IPS-NIHi7 (cell line): ENCODE results near the gene RAC3.

Experiments
- DNase-seq: peaks from one replicate; pipeline ENCODE4 v3.0.0; 2012; ENCODE audit warnings: mixed read lengths; ENCODE audit errors: extremely low spot score

Gene RAC3

GRCh38 chr17:82041144-82041814, 9.8 kb downstream of the RAC3 start:
- no peak for DNase-seq

DNA sequence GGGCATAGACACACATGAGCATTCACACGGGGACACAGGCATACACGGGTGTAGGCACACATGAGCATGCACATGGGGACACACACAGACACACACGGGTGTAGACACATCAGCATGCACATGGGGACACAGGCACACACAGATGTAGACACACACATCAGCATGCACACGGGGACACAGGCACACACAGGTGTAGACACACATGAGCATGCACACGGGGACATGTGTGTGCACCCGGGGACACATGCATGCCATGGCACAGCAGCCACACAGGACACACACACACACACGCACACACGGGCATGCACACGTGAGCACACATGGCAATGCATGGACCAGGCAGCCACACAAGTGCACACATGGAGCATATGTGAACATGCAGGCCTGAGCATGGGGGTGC, 11.2 kb downstream of the RAC3 start:
- no peak for DNase-seq

DNA sequence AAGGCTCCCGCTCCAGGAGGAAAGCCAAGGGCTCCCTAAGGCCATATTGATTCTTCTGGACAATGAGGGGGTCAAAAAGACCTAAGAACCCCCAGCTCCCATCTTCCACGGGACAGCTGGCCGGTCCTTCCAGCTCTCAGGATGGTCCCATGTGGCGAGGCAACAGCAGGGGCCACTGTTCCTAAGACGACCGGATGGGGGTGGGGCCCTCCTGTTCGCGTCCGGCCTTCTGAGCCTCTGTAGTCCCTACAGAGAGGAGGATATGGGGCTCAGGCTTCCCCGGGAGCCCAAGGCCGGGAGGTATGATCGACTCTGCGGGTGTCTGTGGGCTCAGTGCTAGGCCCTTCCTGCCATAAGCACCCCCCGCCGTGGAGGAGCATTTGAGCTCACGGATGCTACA, 12.0 kb downstream of the RAC3 start:
- no peak for DNase-seq

DNA sequence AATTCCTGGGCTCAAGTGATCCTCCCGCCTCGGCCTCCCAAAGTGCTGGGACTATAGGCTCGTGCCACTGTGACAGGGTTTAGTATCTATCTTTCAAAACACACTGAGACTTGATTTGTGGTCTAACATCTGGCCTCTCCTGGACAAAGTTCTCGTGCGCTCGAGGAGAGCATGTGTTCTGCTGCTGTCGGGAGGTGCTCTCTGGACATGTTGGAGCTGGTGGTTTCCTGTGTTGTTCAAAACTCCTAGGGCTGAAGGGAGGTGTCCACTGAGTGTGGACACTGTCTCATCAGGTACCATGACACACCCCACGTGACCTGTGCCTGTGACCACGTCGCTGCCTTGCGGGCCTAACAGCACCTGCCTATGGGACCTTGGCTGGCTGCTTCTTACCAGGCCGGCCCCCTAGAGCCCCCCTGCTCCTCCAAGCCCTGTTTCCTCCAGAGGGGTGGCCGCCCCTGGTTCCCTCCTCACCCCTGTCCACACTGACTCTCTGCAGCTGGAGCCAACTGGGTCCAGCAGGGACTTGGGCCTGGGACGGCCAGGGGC, 14.5 kb downstream of the RAC3 start:
- no peak for DNase-seq

GRCh38 chr17:82046903-82047302, 15.4 kb downstream of the RAC3 start:
- no peak for DNase-seq

DNA sequence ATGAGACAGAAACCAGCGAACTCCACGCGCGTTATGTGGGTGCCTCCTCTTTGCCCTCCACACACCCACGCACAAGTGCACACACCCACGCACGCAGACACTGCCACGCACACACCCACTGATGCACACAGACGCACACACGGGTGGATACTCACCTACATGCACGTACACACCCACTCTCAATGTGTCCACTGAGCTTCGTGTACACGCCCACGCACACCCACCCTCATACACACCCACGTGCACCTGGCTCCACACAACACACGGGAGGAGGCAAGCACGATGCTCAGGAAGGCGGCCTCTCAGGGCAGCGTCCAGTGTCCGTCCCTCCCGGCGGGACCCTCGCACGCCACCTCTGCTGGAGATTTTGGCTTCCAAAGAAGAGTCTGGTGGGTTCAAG, 15.9 kb downstream of the RAC3 start:
- DNase-seq, result no peak

DNA sequence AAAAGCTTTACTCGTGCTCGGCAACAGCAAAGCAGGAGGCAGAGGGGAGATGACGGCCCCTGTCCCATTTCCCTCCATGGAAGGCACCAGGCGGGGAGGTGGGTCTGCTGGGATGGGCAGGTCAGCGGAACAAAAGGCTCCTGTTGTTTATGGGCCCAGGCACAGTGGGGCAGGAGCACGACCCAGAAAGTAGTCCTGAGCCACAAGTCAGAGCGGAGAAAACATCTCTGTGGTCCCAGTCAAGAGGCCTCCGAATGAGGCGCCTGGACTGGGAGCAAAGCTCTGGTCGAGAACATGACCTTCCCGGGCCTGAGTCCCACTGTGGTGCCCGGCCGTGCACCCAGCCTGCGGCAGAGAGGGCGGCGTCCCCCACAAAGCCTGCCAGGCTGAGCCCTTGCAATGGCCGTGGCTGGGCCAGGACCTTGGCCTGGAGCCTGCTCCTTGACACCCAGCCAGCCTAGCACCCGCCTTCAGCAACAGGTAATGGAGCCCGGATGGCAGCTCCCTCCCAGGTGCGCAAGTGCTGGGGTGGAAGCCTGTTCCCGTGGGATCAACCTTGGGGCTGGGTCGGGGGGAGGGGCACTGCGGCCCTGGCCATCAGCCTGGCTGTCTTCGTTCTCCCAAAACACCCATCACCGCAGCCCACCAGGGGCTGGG, 16.6 kb downstream of the RAC3 start:
- DNase-seq, result no peak

DNA sequence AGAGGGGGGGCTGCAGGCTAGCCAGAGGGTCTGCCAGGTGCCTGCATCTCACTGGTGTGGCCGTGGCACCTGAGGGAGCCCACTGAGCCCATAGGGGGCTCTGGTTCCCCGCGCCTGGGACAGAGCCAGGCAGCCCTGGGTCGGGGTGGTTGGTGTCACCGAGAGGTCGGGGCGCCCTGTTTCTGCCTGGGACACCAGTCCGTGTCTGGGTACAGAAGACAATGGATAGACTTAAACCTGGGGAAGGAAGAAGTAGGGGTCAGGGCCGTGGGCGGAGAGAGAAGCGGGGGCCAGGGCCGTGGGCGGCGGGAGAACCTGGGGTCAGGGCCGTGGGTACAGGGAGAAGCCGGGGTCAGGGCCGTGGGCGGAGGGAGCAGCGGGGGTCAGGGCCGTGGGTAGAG, 17.1 kb downstream of the RAC3 start:
- DNase-seq, result no peak

DNA sequence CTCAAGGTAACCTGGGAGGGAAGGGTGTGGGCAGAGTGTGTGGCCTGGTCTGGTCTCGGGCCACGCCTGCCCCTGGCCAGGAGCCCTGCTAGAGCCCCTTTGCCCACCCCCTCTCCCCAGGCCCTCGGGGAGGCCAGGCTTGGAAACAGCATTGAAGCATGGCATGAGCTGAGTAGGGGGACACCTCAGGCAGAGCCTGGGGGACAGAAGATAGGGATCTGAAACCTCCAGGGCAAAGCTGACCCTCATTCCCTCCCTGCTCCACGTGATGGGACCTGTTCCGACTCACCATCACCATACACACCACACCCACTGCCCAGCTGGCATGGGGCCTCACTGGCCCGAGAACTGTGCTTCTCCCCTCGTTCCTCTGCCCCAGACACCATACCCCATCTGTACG, 17.6 kb downstream of the RAC3 start:
- no peak for DNase-seq

DNA sequence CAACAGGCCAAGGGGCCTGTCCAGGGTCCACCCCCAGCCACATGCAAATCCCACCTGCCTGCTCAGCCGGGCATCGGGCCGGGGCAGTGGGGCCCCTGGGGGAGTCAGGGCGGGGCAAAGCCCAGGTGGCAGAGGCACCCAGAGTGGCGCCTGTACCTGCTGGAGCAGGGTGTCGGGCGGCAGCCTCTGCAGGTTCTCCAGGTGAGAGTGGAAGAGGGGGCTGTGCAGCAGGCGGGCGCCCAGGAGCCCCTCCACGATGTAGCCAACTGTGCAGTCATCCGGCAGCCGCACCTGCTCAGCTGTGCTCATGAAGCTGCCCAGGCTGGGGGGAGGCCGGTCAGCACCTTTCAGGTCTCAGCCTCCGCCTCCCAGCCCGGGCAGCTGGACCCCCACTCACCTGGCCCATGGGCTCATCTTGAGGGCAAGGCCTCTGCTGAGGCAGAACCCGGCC, 18.1 kb downstream of the RAC3 start:
- DNase-seq, result no peak

DNA sequence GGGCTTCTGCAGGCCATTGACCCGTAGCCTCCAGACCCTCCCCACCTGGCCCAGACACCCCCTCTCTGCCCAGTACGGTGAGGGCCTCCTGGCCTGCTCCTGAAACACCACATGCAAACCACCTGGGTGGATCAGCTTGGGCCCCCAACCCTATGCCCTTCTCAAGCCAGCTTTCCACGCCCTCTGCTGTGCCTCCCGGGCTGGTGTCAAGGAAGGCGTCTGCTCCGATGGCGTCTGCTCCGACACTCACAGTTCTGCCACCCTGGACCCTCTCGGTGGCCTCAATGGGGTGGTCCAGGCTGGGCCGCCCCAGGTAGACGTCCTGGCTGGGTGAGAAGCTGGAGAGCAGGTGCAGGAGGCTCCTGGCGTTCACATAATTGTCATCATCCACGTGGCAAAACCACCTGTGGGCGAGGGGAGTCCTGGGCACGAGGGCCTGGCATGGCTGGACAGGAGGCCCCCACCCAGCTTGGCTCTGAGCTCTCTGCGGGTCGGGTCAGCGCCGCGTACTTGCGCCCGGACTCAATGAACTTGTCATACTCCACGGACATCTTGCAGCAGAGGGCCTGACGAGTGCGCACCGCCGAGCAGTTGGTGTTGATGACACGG, 18.8 kb downstream of the RAC3 start:
- no peak for DNase-seq

- DNase-seq, result peak; percentile 55
These were observed 19.5 kb downstream of the RAC3 start for GRCh38 chr17:82050761-82051641.

GRCh38 chr17:82051776-82052637, 20.5 kb downstream of the RAC3 start, which contains the start of the genes GPS1 and RFNG:
TSS of gene GPS1 (plus strand) at chr17:82051898. CDS start at chr17:82051932, 34 bp downstream.
TSS of gene RFNG (minus strand) at chr17:82051811. CDS start at chr17:82051766, 45 bp downstream.
- peak; percentile 82 for DNase-seq

DNA sequence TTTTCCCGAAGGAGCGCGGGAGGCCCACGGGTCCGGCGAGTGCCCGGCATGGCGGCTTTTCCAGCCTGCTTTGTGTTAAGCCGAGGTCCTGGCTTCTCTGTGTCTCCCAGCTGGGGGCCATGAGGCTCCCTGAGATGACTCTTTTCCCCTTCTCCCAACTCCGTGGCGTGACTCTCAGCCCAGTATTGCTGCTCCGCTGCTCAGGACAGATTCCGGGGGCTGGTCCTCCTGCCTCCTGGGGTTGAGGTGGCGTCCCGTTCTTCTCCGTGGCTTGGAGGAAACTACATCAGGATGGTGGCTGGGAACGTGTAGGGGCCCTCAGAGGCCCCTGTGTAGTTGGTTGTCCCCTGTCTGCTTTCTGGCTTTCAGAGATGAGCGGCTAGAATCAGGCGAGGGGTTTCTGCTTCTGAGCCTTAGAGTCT, 21.2 kb downstream of the RAC3 start:
- DNase-seq, result no peak

DNA sequence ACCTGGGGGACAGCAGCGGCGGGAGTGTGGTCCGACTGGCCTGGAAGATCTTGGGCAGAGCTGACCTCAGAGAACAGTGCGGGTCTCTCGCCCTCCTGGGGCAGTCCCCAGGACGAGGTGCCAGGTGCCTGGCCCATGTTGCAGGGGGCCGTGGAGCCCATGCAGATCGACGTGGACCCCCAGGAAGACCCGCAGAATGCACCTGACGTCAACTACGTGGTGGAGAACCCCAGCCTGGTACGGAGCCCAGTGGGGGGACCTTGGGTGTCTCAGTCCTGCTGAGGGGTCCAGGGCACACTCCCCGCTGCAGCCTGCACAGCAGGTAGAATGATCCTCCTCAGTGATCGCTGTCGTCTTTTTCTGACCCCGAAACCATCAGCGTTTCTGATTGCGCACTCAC, 21.7 kb downstream of the RAC3 start:
- no peak for DNase-seq

GRCh38 chr17:82053556-82054263, 22.2 kb downstream of the RAC3 start:
- no peak for DNase-seq

DNA sequence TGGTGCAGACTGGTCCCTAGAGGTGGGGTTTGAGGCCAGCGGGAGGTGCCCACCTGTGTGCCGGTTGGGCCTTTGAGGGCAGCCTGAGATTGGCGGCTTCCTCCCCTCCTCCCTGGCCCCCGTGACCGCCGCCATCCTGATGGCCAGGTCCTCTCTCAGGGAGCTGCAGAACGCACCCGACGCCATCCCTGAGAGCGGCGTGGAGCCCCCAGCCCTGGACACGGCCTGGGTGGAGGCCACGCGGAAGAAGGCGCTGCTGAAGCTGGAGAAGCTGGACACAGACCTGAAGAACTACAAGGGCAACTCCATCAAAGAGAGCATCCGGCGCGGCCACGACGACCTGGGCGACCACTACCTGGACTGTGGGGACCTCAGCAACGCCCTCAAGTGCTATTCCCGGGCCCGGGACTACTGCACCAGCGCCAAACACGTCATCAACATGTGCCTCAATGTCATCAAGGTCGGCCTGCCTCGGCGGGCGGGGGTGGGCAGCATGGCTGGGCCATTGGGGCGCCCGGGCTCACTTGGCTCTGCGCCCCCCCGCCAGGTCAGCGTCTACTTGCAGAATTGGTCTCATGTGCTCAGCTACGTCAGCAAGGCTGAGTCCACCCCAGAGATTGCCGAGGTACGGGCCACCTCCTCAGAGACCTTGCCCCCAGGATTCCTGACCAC, 23.0 kb downstream of the RAC3 start:
- DNase-seq, result no peak

DNA sequence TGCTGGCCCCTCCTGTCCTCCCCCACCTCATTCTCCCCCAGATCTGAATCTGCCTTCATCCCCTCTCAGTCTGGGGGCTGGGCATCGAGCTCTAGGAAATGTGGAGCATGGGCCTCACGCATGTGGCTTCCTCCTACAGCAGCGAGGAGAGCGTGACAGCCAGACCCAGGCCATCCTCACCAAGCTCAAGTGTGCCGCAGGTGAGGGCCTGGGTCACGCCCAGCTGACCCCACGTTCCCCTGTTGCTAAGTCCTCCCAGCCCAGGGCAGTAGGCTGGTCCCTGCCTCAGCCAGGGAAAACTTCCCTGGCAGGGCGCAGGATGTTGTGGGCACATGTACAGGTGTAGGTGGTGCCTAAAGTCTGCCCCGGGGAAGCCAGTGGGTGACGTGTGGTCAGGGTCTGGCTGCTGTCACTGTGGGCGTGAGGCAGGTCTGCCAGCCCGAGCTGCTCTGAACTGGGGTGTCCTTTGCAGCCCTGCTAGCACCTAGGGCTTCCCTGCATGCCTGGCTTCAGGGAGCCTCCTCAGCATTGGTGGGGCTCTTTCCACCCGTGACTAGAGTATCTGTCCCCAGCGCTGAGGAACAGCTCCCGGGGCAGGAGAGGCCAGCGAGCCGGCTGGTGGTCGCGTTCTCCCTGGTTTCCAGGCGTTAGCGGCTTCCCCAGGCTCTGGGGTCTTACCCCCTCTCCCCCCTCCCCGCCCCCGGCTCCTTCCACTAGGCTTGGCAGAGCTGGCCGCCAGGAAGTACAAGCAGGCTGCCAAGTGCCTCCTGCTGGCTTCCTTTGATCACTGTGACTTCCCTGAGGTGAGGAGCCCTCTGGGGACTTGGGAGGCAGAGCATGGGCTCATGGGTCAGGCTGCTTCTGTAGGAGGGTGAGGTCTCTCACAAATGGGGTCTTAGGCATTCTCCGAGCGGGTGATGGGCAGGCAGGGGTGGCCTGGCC, 23.8 kb downstream of the RAC3 start:
- DNase-seq, result no peak
